Activated CD8-positive, alpha-beta memory T cell treated with anti-CD3 and anti-CD28 coated beads for 36 hours (primary cell): ENCODE data around the gene SLC29A3. TPM values are rescaled to one million over a fixed set of nuclear protein-coding genes. Genes with fewer than 3 reads are reported as not detected.
"Not testable (repeated sequence)": the region's sequence is repeated elsewhere in the genome, so short reads cannot be mapped to it uniquely, and the experiment has no call there.

Source experiments
- CTCF ChIA-PET: fragments of 350-600 bp; sonication (Branson Sonifier 250); formaldehyde crosslinking; loops from one replicate; lab custom pipeline; 2021; ENCODE audit warnings: antibody characterized with exemption; lab: Charles Lee
- POLR2A ChIA-PET: fragments of 350-600 bp; sonication (Branson Sonifier 250); formaldehyde crosslinking; loops from one replicate; lab custom pipeline; 2021; ENCODE audit warnings: antibody characterized with exemption; lab: Charles Lee
- total RNA-seq, 2 experiments: library from RNA; stranded (reverse); gene quantifications; one replicate each; pipeline ENCODE4 v1.2.3, GENCODE V29; 2021

The SLC29A3 gene
- total RNA-seq, 2 experiments from 2014 or later, result 5.8 to 7.0 TPM

GRCh38 chr10:71294856-71295255 is 24.2 kb upstream of the SLC29A3 start:
- CTCF ChIA-PET, result interaction anchor here (0.6 kb wide), 1 partner anchor 703 kb away, joined by 3 read pairs; no protein-coding TSS in a partner anchor

GRCh38 chr10:71295641-71296040 is 23.4 kb upstream of the SLC29A3 start:
- CTCF ChIA-PET, result no interaction called here
- POLR2A ChIA-PET, result no interaction called here

More at GRCh38 chr10:71294856-71295255, 24.2 kb upstream of the SLC29A3 start:
- POLR2A ChIA-PET, result no interaction called here

DNA sequence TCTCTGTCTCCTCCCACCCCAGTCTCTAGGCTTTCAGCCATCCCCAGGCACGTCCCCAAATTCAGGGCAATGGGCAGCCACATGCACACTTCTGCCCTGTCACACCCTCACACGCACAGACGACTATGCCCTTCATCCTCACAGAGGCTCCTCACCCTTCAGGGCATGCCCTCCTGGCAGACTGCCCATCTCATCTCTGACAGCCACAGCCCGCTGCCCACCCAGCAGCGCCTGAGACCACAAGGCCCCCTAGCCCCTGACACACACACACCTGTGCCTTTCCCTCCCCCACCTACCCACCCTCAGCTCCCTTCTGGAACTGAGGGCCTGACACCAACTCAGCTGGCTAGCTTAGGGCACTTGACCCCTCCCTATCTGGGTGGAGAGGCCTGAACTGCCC is 23.0 kb upstream of the SLC29A3 start:
- POLR2A ChIA-PET, result no interaction called here

GRCh38 chr10:71296811-71297210 is 22.2 kb upstream of the SLC29A3 start:
- POLR2A ChIA-PET, result not testable (repeated sequence)
- CTCF ChIA-PET, result interaction anchor here (0.7 kb wide), 1 partner anchor 372 kb away, joined by 3 read pairs; no protein-coding TSS in a partner anchor

More for the DNA sequence above, 23.0 kb upstream of the SLC29A3 start:
- CTCF ChIA-PET, result interaction anchor here (0.7 kb wide), 1 partner anchor 372 kb away, joined by 3 read pairs; no protein-coding TSS in a partner anchor

GRCh38 chr10:71297343-71297742 is 21.7 kb upstream of the SLC29A3 start:
- ChIA-PET CTCF (no interaction called here), POLR2A (no interaction called here)

DNA sequence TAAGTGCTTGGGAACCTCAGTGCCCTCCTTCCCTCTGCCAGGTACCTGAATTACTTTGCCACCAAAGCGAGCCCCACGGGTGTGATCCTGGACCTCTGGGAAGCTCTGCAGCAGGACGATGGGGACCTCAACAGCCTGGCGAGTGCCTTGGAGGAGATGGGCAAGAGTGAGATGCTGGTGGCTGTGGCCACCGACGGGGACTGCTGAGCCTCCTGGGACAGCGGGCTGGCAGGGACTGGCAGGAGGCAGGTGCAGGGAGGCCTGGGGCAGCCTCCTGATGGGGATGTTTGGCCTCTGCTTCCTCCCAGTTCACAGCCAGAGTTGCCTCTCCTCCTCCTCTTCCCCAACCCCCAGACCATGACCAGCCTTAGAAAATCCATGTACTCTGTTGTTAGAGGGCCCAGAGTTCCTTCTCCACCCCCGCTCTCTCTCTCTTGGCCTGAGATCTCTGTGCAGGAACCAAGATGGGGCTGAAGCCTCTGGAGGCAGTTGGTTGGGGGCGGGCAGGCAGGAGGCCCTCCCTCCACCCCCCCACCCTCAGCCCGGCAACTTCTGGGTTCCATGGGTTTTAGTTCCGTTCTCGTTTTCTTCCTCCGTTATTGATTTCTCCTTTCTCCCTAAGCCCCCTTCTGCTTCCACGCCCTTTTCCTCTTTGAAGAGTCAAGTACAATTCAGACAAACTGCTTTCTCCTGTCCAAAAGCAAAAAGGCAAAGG is 19.8 kb upstream of the SLC29A3 start:
- ChIA-PET CTCF (interaction anchor here (0.8 kb wide), 1 partner anchor 597 kb away, joined by 3 read pairs; no protein-coding TSS in a partner anchor), POLR2A (no interaction called here)

DNA sequence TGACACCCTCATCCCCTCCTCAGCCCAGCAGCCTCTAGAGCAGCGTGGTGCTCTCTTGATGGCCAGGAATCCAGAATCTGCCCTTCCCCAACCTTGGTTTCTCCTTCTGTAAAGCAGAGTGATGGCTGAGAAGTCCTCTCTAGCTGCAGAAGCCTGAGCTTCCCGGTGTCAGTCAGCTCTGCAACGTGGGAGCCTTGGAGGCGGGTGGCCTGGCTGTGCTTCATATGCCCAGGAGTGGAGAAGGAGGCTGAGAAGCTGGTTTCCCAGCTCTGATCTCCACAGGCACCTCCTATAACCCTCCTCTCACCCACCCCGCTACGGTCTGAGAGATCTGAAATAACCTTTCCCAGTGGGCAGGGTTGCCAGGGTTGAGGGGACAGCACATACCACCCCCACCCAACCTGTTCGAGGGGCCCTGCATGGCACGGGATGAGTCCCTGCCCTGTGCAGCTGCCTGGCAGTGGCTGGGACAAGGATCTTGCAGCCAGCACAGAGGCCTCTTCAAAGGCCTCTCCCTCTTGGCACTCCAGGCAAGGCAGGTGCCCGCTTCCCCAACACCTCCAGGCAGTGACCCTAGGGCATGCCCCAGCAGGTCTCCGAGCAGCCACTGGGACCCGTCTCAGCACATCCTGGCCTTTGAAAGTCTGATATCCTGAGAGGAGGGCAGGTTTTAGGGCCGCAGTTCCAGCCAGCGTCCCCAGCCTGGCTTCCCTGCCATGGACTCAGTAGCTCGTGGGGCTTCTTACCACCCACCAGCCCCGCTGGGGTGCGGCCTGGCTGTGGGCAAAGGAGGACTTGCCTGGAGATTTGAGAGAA is 18.3 kb upstream of the SLC29A3 start:
- ChIA-PET CTCF (no interaction called here), POLR2A (no interaction called here)

- POLR2A ChIA-PET, result no interaction called here
- CTCF ChIA-PET, result no interaction called here
Measured at GRCh38 chr10:71301371-71301916, 17.6 kb upstream of the SLC29A3 start.

- ChIA-PET POLR2A (no interaction called here), CTCF (no interaction called here)
Measured at GRCh38 chr10:71302451-71302850, 16.6 kb upstream of the SLC29A3 start.

- ChIA-PET CTCF (interaction anchor here (0.6 kb wide), 1 partner anchor 29 kb away, joined by 4 read pairs; no protein-coding TSS in a partner anchor), POLR2A (no interaction called here)
Measured at GRCh38 chr10:71302874-71303568, 16.0 kb upstream of the SLC29A3 start.

GRCh38 chr10:71303569-71303907 is 15.5 kb upstream of the SLC29A3 start:
- CTCF ChIA-PET, result interaction anchor here (0.6 to 1.1 kb wide), 3 partner anchors 29 to 556 kb away, joined by 4 read pairs; no protein-coding TSS in a partner anchor
- POLR2A ChIA-PET, result no interaction called here

DNA sequence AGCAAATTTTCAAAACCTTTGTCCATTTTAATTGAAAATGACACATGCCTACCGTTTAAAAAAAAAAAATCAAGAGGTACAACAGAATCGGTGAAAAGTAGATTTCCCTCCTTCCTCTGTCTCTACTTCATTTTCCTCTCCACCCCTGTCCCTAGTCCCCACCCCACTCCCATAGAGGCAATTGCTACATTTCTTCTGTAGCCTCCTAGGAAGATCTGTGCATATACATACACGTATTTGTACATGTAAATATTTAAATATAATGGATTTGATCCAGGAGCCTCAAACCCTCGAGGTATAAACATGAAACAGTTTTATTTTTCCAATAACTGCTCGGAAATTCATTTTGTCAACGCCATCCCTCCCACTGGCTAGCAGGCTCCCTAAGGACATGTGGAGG is 14.1 kb upstream of the SLC29A3 start:
- ChIA-PET POLR2A (no interaction called here), CTCF (no interaction called here)

DNA sequence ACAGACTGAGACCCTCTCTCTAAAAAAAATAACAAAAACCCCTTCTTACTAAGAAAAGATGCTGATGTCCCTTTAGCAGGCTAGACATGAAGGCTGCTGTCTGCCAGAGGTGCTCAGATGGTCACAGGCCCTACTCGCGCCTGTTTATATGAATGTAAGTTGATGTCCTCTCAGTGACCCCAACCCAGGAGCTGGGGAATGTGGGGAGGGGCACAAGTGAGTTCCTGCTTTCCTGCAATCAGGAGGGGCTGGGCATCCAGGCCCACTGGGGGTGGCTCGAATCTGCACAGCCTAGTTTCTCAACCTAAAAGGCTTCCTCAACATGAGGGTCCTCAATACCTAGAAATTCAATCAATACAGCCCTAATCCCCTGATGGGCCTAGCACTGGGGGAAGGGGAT is 12.1 kb upstream of the SLC29A3 start:
- POLR2A ChIA-PET, result no interaction called here
- CTCF ChIA-PET, result interaction anchor here (1.6 kb wide), 1 partner anchor 77 kb away, joined by 4 read pairs; no protein-coding TSS in a partner anchor

GRCh38 chr10:71307469-71308085 is 11.5 kb upstream of the SLC29A3 start:
- ChIA-PET POLR2A (no interaction called here), CTCF (interaction anchor here (1.6 kb wide), 1 partner anchor 77 kb away, joined by 4 read pairs; no protein-coding TSS in a partner anchor)

GRCh38 chr10:71308244-71308643 is 10.8 kb upstream of the SLC29A3 start:
- ChIA-PET POLR2A (no interaction called here), CTCF (no interaction called here)

GRCh38 chr10:71308985-71309384 is 10.1 kb upstream of the SLC29A3 start:
- CTCF ChIA-PET, result no interaction called here
- POLR2A ChIA-PET, result interaction anchor here (0.7 kb wide), 1 partner anchor 328 kb away, joined by 3 read pairs; no protein-coding TSS in a partner anchor

GRCh38 chr10:71309919-71310318 is 9.1 kb upstream of the SLC29A3 start:
- ChIA-PET POLR2A (no interaction called here), CTCF (no interaction called here)

DNA sequence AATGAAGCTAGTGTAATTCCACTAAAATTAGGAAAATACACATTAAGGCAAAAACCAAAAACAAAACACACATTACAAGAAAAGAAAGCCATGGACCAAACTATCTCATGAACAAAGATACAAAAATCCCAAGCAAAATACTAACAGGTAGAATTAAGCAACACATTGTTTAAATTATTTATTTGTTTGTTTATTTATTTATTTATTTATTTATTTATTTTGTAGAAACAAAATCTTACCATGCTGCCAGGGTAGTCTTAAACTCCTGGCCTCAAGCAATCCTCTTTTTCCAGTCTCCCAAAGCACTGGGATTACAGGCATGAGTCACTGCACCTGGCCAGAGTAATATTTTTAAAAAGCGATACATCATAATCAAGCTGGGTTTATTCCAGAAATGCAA is 6.8 kb upstream of the SLC29A3 start:
- ChIA-PET POLR2A (no interaction called here), CTCF (interaction anchor here (1.1 kb wide), 1 partner anchor 258 kb away, joined by 3 read pairs; no protein-coding TSS in a partner anchor)
